ENCODE data around the gene FEM1B.

GRCh38 chr15:68319997-68320396, 42.5 kb downstream of the FEM1B start:
- TF ChIP-seq CTCF (IDR thresholded peaks at IDR 0.05; ENCODE audit: insufficient read depth, low read length) (no peak), POLR2AphosphoS5 (IDR thresholded peaks at IDR 0.05; ENCODE audit: low read depth) (no peak), REST (IDR thresholded peaks at IDR 0.05; ENCODE audit: insufficient replicate concordance, low read depth) (no peak), GABPA (IDR thresholded peaks at IDR 0.05; ENCODE audit: low read depth) (no peak), SPI1 (IDR thresholded peaks at IDR 0.05; ENCODE audit: borderline replicate concordance, low read depth) (no peak)
